Suprapubic skin (tissue), 4 donors: ENCODE results near the gene CDH6. TPM values are rescaled to one million over a fixed set of nuclear protein-coding genes. Genes with fewer than 3 reads are reported as not detected.

Experiments
- DNase-seq, 2 donors: peaks; one replicate each; pipeline ENCODE4 v3.0.0-alpha.2; 2019; ENCODE audit warnings: low spot score in 2 of 2
- H3K27ac ChIP-seq: fragments of 200-600 bp; sonication (generic); one replicate; pipeline ENCODE4 v1.5.1; 2019
- H3K27me3 ChIP-seq: fragments of 200-600 bp; sonication (generic); one replicate; pipeline ENCODE4 v1.5.1; 2019
- H3K36me3 ChIP-seq: fragments of 200-600 bp; sonication (generic); one replicate; pipeline ENCODE4 v1.5.1; 2019
- H3K4me1 ChIP-seq: fragments of 200-600 bp; sonication (generic); one replicate; pipeline ENCODE4 v1.5.1; 2019
- H3K4me3 ChIP-seq: fragments of 200-600 bp; sonication (generic); one replicate; pipeline ENCODE4 v1.5.1; 2019; ENCODE audit warnings: mild to moderate bottlenecking
- H3K9me3 ChIP-seq: fragments of 200-600 bp; sonication (generic); one replicate; pipeline ENCODE4 v1.5.1; 2019
- EP300 ChIP-seq: sonication (generic); formaldehyde crosslinking; IDR thresholded peaks from one replicate; pipeline ENCODE4 v1.6.1; 2017; ENCODE audit warnings: antibody characterized with exemption
- POLR2A ChIP-seq, 2 donors: fragments of 450-650 bp; IDR thresholded peaks; one replicate each; pipeline ENCODE4 v1.6.1; 2017; ENCODE audit warnings: antibody characterized with exemption in 2 of 2, mild to moderate bottlenecking in 2 of 2, moderate library complexity in 2 of 2
- POLR2AphosphoS5 ChIP-seq, 3 donors: sonication (generic); formaldehyde crosslinking; IDR thresholded peaks; one replicate each; pipeline ENCODE4 v1.6.1; 2017; ENCODE audit warnings: antibody characterized with exemption in 3 of 3
- WGBS: methylation state at CpG from one replicate; pipeline ENCODE4 v1.1.5; 2018; 5-methylcytosine and 5-hydroxymethylcytosine counted together
- total RNA-seq, 4 donors: library from RNA; depleted of rRNA; stranded (reverse); fragments of >200 nt; gene quantifications; one replicate each; pipeline ENCODE4 v1.1.0, GENCODE V29; 2016
- TF ChIP-seq, protein P1 (sequence below), 2 donors: fragments of 200-600 bp in 1 of 2; fragments of 450-650 bp in 1 of 2; sonication (generic) in 1 of 2; IDR thresholded peaks; one replicate each; pipeline ENCODE4 v1.5.1; 2016 to 2019; ENCODE audit warnings: antibody characterized with exemption in 2 of 2, mild to moderate bottlenecking in 1 of 2, moderate library complexity in 1 of 2

CDH6 gene
- total RNA-seq, 4 donors from 2014 or later: 0.36 to 1.8 (median 0.75) TPM

DNA sequence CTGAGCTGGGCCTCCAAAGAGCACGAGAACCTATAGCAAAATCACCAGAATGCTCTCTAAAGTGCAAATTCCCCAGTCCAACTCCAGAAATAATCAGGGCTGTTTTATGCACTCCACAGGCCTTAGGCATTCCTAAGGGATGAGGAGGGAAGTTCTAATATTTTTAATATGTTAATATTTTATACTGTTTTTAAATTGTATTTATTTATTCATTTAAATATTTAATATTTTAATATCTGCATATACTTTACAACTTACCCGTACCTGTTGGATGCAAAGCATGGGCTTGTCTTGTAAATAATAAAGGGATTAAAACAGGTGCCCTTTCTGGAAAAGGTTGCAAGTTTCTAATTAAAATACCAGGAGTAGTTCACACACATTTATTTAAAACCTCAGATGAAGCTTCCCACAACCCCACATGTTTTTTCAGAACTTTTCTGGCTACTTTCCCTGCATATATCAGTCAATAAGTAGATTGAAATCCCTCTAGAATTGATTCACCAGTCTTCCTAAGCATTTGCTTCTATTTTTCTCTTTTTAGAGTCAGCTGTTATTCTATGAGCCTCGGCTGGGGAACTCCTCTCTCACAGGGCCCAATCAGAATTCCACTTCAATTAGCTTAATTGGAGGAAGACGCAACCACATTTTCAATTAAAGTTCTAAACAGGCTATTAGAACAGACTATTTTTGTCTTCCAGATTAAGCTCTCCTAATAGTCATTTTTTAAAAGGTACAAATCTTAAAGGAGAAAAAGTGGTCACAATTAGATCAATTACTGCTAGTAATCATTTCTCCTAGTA is 140.8 kb downstream of the CDH6 start:
- H3K4me3 ChIP-seq: no peak overlapping the region
- WGBS: 70% methylated on average over 4 of the region's 4 CpGs
- TF ChIP-seq EP300 (no peak), POLR2AphosphoS5 (IDR thresholded peaks at IDR 0.05) (no peak), POLR2A (IDR thresholded peaks at IDR 0.05) (no peak)
- TF ChIP-seq, protein P1, sequence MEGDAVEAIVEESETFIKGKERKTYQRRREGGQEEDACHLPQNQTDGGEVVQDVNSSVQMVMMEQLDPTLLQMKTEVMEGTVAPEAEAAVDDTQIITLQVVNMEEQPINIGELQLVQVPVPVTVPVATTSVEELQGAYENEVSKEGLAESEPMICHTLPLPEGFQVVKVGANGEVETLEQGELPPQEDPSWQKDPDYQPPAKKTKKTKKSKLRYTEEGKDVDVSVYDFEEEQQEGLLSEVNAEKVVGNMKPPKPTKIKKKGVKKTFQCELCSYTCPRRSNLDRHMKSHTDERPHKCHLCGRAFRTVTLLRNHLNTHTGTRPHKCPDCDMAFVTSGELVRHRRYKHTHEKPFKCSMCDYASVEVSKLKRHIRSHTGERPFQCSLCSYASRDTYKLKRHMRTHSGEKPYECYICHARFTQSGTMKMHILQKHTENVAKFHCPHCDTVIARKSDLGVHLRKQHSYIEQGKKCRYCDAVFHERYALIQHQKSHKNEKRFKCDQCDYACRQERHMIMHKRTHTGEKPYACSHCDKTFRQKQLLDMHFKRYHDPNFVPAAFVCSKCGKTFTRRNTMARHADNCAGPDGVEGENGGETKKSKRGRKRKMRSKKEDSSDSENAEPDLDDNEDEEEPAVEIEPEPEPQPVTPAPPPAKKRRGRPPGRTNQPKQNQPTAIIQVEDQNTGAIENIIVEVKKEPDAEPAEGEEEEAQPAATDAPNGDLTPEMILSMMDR (IDR thresholded peaks at IDR 0.05): no peak
- no peaks in the 10 kb centered on the region for H3K36me3 ChIP-seq
- H3K27ac ChIP-seq: no peak overlapping the region
- H3K4me1 ChIP-seq: no peaks in the 10 kb centered on the region
- DNase-seq: no peak
- no peaks in the 10 kb centered on the region for H3K27me3 ChIP-seq
- no peaks in the 10 kb centered on the region for H3K9me3 ChIP-seq

DNA sequence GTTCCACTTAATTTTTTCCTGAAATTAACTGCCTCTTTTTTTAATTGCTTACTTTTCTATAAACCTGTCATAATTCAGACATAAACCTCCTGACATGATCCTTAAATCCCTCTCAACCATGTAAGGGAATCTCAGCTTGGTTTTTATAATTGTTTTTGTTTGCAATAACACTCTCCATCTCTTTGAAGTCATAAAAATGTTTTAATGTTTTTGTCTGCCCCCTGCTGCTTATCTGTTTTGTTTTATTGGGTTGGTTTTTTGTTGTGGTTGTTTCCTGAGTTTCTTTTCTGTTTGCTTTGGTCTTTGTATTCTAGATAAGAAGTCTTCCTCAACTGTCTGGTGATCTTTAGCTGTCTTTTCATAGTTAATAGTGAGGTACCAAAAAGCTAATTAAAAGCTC is 142.0 kb downstream of the CDH6 start:
- no peak for DNase-seq
- Histone ChIP-seq H3K4me3 (no peak overlapping the region), H3K9me3 (no peaks in the 10 kb centered on the region), H3K27me3 (no peaks in the 10 kb centered on the region), H3K4me1 (no peaks in the 10 kb centered on the region), H3K36me3 (no peaks in the 10 kb centered on the region), H3K27ac (no peak overlapping the region)
- TF ChIP-seq POLR2AphosphoS5 (IDR thresholded peaks at IDR 0.05) (no peak), EP300 (no peak), POLR2A (IDR thresholded peaks at IDR 0.05) (no peak)
- TF ChIP-seq, protein P1 (IDR thresholded peaks at IDR 0.05): no peak

DNA sequence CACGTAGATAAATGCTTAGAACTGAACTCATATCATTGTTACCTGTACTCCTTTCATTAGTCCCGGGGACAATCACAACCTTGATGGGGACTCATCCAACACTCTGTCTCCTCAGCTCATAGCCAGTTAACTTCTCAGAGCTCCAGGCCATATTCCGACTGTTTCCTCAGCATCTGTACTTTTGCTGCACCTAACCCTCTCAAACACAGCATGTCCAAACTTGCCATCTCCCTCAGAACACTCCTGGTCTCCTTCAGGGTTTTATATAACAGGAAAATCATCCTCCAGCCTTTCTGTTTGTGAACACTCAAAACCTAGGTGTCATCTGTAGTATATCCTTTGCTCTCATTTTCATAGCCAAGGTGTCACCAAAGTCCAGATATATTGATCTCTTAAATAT is 150.5 kb downstream of the CDH6 start:
- Histone ChIP-seq H3K27me3 (no peaks in the 10 kb centered on the region), H3K4me3 (no peak overlapping the region), H3K4me1 (no peaks in the 10 kb centered on the region), H3K36me3 (no peaks in the 10 kb centered on the region), H3K9me3 (no peaks in the 10 kb centered on the region), H3K27ac (no peak overlapping the region)
- TF ChIP-seq POLR2AphosphoS5 (IDR thresholded peaks at IDR 0.05): no peak
- TF ChIP-seq POLR2A (IDR thresholded peaks at IDR 0.05): no peak
- TF ChIP-seq, protein P1 (IDR thresholded peaks at IDR 0.05): no peak
- TF ChIP-seq EP300: no peak
- DNase-seq: no peak
- 48% methylated on average over 3 of the region's 3 CpGs for WGBS

DNA sequence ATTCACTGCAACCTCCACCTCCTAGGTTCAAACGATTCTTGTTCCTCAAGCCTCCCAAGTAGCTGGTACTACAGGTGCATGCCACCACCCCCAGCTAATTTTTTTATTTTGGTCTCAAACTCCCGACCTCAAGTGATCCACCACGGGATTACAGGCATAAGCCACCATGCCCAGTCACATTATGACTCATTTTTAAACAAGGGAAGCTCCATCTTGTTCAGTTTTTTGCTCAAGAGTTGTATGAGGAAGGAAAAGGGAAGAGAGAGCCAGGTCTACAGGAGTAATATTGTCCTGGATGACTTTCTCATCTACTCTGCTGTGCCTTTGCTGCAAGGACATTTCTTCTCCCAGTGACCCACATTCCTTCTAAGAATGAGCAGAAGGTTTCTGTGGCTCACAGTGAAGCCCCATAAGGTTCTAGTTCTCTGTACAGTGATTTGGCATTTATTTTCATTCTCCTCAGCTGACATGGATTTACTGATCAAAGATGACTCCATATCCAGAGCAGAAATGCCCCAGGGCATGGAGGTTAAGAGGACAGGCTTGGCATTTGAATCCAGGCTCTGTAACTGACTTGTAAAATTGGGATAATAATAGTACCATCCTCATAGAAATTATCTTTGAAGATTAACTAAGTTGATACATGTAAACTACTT is 153.5 kb downstream of the CDH6 start:
- no peaks in the 10 kb centered on the region for H3K9me3 ChIP-seq
- no peaks in the 10 kb centered on the region for H3K36me3 ChIP-seq
- no peak for DNase-seq
- no peaks in the 10 kb centered on the region for H3K4me1 ChIP-seq
- H3K4me3 ChIP-seq: no peak overlapping the region
- 61% methylated on average over 3 of the region's 3 CpGs for WGBS
- no peak for TF ChIP-seq POLR2AphosphoS5 (IDR thresholded peaks at IDR 0.05)
- TF ChIP-seq, protein P1 (IDR thresholded peaks at IDR 0.05): no peak
- TF ChIP-seq POLR2A (IDR thresholded peaks at IDR 0.05): no peak
- no peak overlapping the region for H3K27ac ChIP-seq
- no peaks in the 10 kb centered on the region for H3K27me3 ChIP-seq

DNA sequence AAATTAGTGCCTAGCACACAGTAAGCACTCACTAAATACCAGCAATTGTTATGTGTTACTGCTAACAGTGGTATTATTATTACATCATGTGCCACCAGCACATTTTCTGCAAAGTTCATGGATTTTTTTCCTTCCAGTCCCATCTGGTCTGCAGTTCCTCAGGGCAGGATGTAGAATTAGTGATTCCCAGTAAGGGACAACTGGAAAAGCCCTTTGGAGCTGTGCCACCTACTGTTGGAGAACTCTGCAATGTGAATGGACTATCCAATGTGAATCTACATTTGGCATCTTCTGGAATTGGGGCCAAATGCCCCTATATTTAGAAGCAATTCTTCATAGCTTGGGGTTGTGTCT is 154.0 kb downstream of the CDH6 start:
- no peaks in the 10 kb centered on the region for H3K36me3 ChIP-seq
- H3K4me3 ChIP-seq: no peak overlapping the region
- H3K27ac ChIP-seq: no peak overlapping the region
- no peaks in the 10 kb centered on the region for H3K9me3 ChIP-seq
- H3K4me1 ChIP-seq: no peaks in the 10 kb centered on the region
- TF ChIP-seq POLR2AphosphoS5 (IDR thresholded peaks at IDR 0.05) (no peak), EP300 (no peak), POLR2A (IDR thresholded peaks at IDR 0.05) (no peak)
- TF ChIP-seq, protein P1 (IDR thresholded peaks at IDR 0.05): no peak
- no peak for DNase-seq
- H3K27me3 ChIP-seq: no peaks in the 10 kb centered on the region
